ENCODE results near the gene NUP37.
"Not testable (repeated sequence)": the region's sequence is repeated elsewhere in the genome, so short reads cannot be mapped to it uniquely, and the experiment has no call there.

Gene NUP37

GRCh38 chr12:102106905-102107304 lies 13.0 kb downstream of the NUP37 start:
- no peak overlapping the region for H3K4me3 ChIP-seq (ENCODE audit: low read length)
- TF ChIP-seq CTCF (conservative IDR thresholded peaks at IDR 0.05; ENCODE audit: low read length), result no peak
- DNase-seq (ENCODE audit: low read depth), result no peak

GRCh38 chr12:102096855-102097254 lies 23.1 kb downstream of the NUP37 start:
- H3K4me3 ChIP-seq (ENCODE audit: low read length), result no peak overlapping the region
- DNase-seq (ENCODE audit: low read depth), result no peak
- no peak for TF ChIP-seq CTCF (conservative IDR thresholded peaks at IDR 0.05; ENCODE audit: low read length)

GRCh38 chr12:102095677-102096263 lies 24.1 kb downstream of the NUP37 start:
- no peak overlapping the region for H3K4me3 ChIP-seq (ENCODE audit: low read length)
- TF ChIP-seq CTCF (conservative IDR thresholded peaks at IDR 0.05; ENCODE audit: low read length), result peak; percentile 46
- peak; percentile 25 for DNase-seq (ENCODE audit: low read depth)

- no peak overlapping the region for H3K4me3 ChIP-seq (ENCODE audit: low read length)
- DNase-seq (ENCODE audit: low read depth), result peak; percentile 45
- no peak for TF ChIP-seq CTCF (conservative IDR thresholded peaks at IDR 0.05; ENCODE audit: low read length)
Measured at GRCh38 chr12:102093319-102093718, 26.6 kb downstream of the NUP37 start.

GRCh38 chr12:102089228-102089835 lies 30.6 kb downstream of the NUP37 start:
- not testable (repeated sequence) for DNase-seq (ENCODE audit: low read depth); H3K4me3 ChIP-seq (ENCODE audit: low read length)

GRCh38 chr12:102080842-102081241 lies 39.1 kb downstream of the NUP37 start:
- no peak for TF ChIP-seq CTCF (conservative IDR thresholded peaks at IDR 0.05; ENCODE audit: low read length)
- DNase-seq (ENCODE audit: low read depth), result no peak
- H3K4me3 ChIP-seq (ENCODE audit: low read length), result no peak overlapping the region

GRCh38 chr12:102072092-102072491 lies 47.8 kb downstream of the NUP37 start:
- not testable (repeated sequence) for H3K4me3 ChIP-seq (ENCODE audit: low read length); DNase-seq (ENCODE audit: low read depth)

GRCh38 chr12:102069707-102070106 lies 50.2 kb downstream of the NUP37 start:
- TF ChIP-seq CTCF (conservative IDR thresholded peaks at IDR 0.05; ENCODE audit: low read length), result no peak
- DNase-seq (ENCODE audit: low read depth), result no peak
- no peak overlapping the region for H3K4me3 ChIP-seq (ENCODE audit: low read length)
